Measurements from ENCODE around the gene HMGXB4. TPM values are rescaled to one million over a fixed set of nuclear protein-coding genes. Genes with fewer than 3 reads are reported as not detected.

The HMGXB4 gene
- total and polyA plus RNA-seq, 9 of the 15 experiments (the other 6 are each of a cell fraction or from before 2014, with no cell fraction given) = 9.9 to 31.4 (median 24.8) TPM

GRCh38 chr22:35311551-35311999 lies 54.3 kb downstream of the HMGXB4 start:
- Histone ChIP-seq H3K36me3 (ENCODE audit: control insufficient read depth, insufficient read depth, low read length) (peaks cover under 1% of the 10 kb centered on the region; the same call in 1 of the 3 replicates), H3K9ac (ENCODE audit: insufficient read depth in 1 of 2, low read depth in 2 of 2, low read length in 2 of 2) (no peak overlapping the region), H3K9me3 (replicated peaks; ENCODE audit: control insufficient read depth, insufficient read depth, low read depth, low read length) (no peaks in the 10 kb centered on the region), H3K4me1 (replicated peaks in 1 of 2; ENCODE audit: control insufficient read depth in 2 of 2, insufficient read depth in 2 of 2, low read length in 2 of 2) (peaks cover 0 to 8% of the 10 kb centered on the region in 2 experiments; a peak in 3 of 5 replicates), H3K79me2 (ENCODE audit: control insufficient read depth, insufficient read depth, low read length) (no peaks in the 10 kb centered on the region), H2AFZ (ENCODE audit: low read depth, low read length) (no peak overlapping the region), H4K20me1 (replicated peaks; ENCODE audit: control insufficient read depth, insufficient read depth, low read length) (no peaks in the 10 kb centered on the region; the same call in none of the 2 replicates), H3K4me2 (ENCODE audit: insufficient read depth, low read length) (no peak overlapping the region), H3K9me1 (ENCODE audit: control insufficient read depth, insufficient read depth, low read length) (no peaks in the 10 kb centered on the region), H3K4me3 (no peak overlapping the region), H3K27me3 (ENCODE audit: control insufficient read depth in 2 of 2, insufficient read depth in 2 of 2, low read length in 2 of 2) (no peaks in the 10 kb centered on the region), H3K27ac (ENCODE audit: extremely low read depth, low read depth, low read length) (no peak overlapping the region)
- FAIRE-seq (no peak), DNase-seq (ENCODE audit: extremely low read depth in 1 of 4, low spot score in 3 of 4) (no peak), ATAC-seq (no peak)
- ChIA-PET CTCF (ENCODE audit: low intra/inter-chr PET ratio) (no interaction called here), POLR2A (interaction anchor here (0.6 kb wide), 1 partner anchor 182 kb away, joined by 3 read pairs; no protein-coding TSS in a partner anchor)
- 69% methylated on average over 6 of the region's 8 CpGs for WGBS (ENCODE audit: insufficient coverage, low coverage, missing lambda C conversion rate)
- in situ Hi-C loops (cut with MboI) = no loop called here
- intact Hi-C loops (cut with micrococcal nuclease) = no loop called here
- no TSS peak for BruUV-seq (replicated peaks)
- TF ChIP-seq MEF2D (tag; conservative IDR thresholded peaks at IDR 0.05; ENCODE audit: low read depth) (no peak), PREB (CRISPR knock-in tag; IDR thresholded peaks at IDR 0.05) (no peak), ZKSCAN8 (CRISPR knock-in tag; IDR thresholded peaks at IDR 0.05) (no peak), TAL1 (IDR thresholded peaks at IDR 0.05) (no peak), ZNF408 (CRISPR knock-in tag; IDR thresholded peaks at IDR 0.05; ENCODE audit: low read depth) (no peak), ZNF239 (CRISPR knock-in tag; IDR thresholded peaks at IDR 0.05) (no peak), RNF2 (IDR thresholded peaks at IDR 0.05) (no peak), CHD4 (IDR thresholded peaks at IDR 0.05; ENCODE audit: insufficient read depth, insufficient replicate concordance, low read depth, low read length, poor library complexity, severe bottlenecking) (no peak), PHTF2 (CRISPR knock-in tag; IDR thresholded peaks at IDR 0.05) (no peak), TEAD4 (IDR thresholded peaks at IDR 0.05; ENCODE audit: low read length) (no peak), TEAD4 (CRISPR knock-in tag; IDR thresholded peaks at IDR 0.05; ENCODE audit: borderline replicate concordance) (no peak), ADNP (tag; IDR thresholded peaks at IDR 0.05) (no peak), GATAD2B (IDR thresholded peaks at IDR 0.05; ENCODE audit: borderline replicate concordance) (no peak), TRIM28 (IDR thresholded peaks at IDR 0.05) (no peak), MNT (conservative IDR thresholded peaks at IDR 0.05) (no peak), ZNF3 (CRISPR knock-in tag; IDR thresholded peaks at IDR 0.05) (no peak), SIX5 (IDR thresholded peaks at IDR 0.05; ENCODE audit: borderline replicate concordance in 1 of 2, insufficient read depth in 1 of 2, low read depth in 1 of 2, low read length in 2 of 2) (no peak), ZNF707 (CRISPR knock-in tag; conservative IDR thresholded peaks at IDR 0.05) (no peak), ZBTB8A (IDR thresholded peaks at IDR 0.05; ENCODE audit: partially characterized antibody) (no peak)
